ENCODE data around the gene PHKB.

The PHKB gene

GRCh38 chr16:47499080-47499699 lies 38.1 kb downstream of the PHKB start:
- no peak for DNase-seq (ENCODE audit: low spot score)
- no peak for TF ChIP-seq CTCF (IDR thresholded peaks at IDR 0.05)
- H3K4me3 ChIP-seq = no peak overlapping the region
- no peak overlapping the region for H3K27ac ChIP-seq

GRCh38 chr16:47499700-47500264 lies 38.7 kb downstream of the PHKB start:
- no peak overlapping the region for H3K4me3 ChIP-seq
- no peak for DNase-seq (ENCODE audit: low spot score)
- no peak overlapping the region for H3K27ac ChIP-seq
- no peak for TF ChIP-seq CTCF (IDR thresholded peaks at IDR 0.05)

DNA sequence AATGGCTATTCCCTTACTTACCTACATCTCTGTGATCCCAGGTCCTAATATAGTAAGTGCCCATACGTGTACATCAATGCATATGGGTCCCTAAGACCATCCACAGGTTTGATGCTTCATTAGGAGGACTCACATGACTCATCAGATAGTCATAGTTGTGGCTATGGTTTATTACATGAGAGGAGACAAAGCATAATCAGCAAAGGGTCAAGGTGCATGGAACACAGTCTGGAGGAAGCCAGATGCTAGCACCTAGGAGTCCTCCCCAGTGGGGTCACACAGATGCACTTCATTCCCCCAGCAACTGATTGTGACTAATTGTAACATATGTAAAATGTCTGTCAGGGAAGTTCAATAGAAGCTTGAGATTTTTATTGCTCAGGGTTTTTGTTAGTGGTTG lies 42.8 kb downstream of the PHKB start:
- no peak for DNase-seq (ENCODE audit: low spot score)

DNA sequence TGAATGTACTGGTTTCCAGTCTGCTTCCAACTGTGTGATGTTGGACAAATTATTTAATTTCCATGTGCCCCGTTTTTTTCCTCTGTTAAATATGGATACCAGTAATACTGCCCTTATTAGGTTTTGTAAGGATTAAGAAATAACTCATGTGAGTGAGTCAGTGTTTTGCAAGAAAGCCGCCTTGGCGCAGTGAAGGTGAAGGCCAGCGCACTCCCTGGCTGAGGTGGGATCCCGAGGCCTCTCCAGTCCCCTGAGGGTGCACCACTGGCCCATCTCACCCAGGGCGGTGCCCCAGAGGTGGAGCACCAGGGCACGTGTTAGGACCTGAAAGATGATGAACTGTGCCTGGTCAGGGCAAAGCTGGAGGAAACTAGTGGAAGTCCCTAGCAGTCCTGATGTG lies 43.5 kb downstream of the PHKB start:
- no peak for DNase-seq (ENCODE audit: low spot score)
- H3K4me3 ChIP-seq = no peak overlapping the region

More for the DNA sequence above, 42.8 kb downstream of the PHKB start:
- Histone ChIP-seq H3K4me3 (no peak overlapping the region), H3K27ac (no peak overlapping the region)
- no peak for TF ChIP-seq CTCF (IDR thresholded peaks at IDR 0.05)

GRCh38 chr16:47506800-47507199 lies 45.7 kb downstream of the PHKB start:
- Histone ChIP-seq H3K4me3 (no peak overlapping the region), H3K27ac (no peak overlapping the region)
- TF ChIP-seq CTCF (IDR thresholded peaks at IDR 0.05) = no peak
- no peak for DNase-seq (ENCODE audit: low spot score)

More for the DNA sequence above, 43.5 kb downstream of the PHKB start:
- H3K27ac ChIP-seq = no peak overlapping the region
- TF ChIP-seq CTCF (IDR thresholded peaks at IDR 0.05) = no peak

- Histone ChIP-seq H3K4me3 (no peak overlapping the region), H3K27ac (no peak overlapping the region)
- no peak for TF ChIP-seq CTCF (IDR thresholded peaks at IDR 0.05)
- DNase-seq (ENCODE audit: low spot score) = no peak
Observed at GRCh38 chr16:47507701-47508100, 46.6 kb downstream of the PHKB start.

DNA sequence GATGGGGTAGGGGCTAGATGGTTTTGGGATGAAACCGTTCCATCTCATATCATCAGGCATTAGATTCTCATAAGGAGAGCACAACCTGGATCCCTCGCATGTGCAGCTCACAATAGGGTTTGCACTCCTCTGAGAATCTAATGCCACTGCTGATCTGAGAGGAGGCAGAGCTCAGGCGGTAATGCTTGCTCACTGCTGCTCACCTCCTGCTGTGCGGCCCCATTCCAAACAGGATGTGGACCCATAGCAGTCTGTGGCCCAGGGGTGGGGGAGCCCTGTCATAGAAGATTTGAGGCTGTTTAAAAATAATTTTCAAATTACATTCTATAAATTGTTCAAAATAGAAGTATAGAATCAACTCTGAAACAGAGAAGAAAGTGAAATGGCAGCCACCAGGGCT lies 50.8 kb downstream of the PHKB start:
- Histone ChIP-seq H3K4me3 (no peak overlapping the region), H3K27ac (no peak overlapping the region)
- TF ChIP-seq CTCF (IDR thresholded peaks at IDR 0.05) = no peak
- DNase-seq (ENCODE audit: low spot score) = no peak

Measured in coronary artery (tissue), 2 donors.